ENCODE results near the gene ALG12. TPM values are rescaled to one million over a fixed set of nuclear protein-coding genes. Genes with fewer than 3 reads are reported as not detected.

Gene ALG12
- total RNA-seq, 1 donor: 20.3 TPM

DNA sequence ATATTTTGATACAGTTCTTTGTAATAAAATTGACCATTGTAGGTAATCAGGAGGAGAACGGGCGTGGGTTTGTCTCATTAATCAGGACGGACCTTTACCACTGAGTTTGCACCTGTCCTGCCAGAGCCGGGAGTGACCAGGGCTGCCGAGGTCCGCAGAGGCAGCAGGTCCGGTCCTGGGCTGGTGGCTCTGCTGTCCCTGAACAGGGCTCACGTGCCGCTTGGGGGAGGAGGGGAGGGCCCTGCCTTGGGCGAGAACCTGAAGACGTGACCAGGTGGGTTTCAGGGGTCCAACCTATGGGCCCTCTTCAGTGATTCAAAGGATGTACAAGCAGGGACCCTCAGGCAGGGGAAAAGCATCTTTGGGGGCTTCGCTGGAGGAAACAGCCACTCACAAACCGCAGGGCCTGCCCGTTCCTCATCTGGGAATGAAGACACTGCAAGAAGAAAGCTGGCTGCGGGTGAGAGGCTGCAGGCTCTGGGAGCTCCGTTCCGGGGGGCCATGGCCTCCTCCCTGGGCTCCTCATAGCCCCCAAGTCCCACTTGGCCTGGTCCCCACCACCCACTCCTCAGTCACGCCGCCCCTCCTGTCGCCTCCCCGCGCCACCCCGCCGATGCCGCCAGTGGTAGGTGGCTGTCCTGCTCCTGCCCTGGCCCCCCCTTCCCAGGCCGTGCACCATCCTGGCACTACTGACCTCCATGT lies 9.4 kb upstream of the ALG12 start:
- DNase-seq (ENCODE audit: low read depth): no peak
- no peak overlapping the region for H3K4me3 ChIP-seq (ENCODE audit: low read depth, low read length)
- TF ChIP-seq CTCF (IDR thresholded peaks at IDR 0.05; ENCODE audit: insufficient read depth, low read depth, low read length): no peak

GRCh38 chr22:49926916-49927315 lies 8.7 kb upstream of the ALG12 start:
- H3K4me3 ChIP-seq (ENCODE audit: low read depth, low read length): no peak overlapping the region
- TF ChIP-seq CTCF (IDR thresholded peaks at IDR 0.05; ENCODE audit: insufficient read depth, low read depth, low read length): no peak
- no peak for DNase-seq (ENCODE audit: low read depth)

DNA sequence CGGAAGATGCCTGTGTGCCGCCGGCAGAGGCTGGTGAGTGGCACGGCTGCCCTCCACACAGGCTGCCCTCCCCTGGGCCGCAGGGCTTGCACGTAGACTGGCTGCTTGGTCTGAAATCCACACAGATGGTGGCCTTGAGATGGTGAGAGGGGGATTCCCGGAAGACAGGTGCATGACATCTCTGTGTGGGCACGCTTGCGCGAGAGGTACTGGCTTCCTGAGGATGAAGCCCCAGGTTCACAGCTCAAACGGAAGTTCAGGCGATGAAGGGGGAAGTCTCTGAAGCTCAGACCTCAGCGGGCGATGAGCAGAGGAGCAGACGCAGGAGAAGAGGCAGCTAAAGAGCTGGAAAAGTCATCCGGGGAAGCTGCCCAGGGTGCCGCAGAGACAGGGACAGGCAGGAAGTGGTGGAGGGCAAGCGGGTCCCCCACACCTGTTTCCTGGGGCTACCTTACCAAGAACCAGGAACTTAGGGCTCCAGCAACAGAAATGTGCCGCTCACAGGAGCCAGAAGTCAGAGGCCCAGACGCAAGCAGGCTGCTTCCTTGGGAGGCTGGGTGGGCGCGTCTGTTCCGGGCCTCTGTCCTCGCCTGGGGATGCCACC lies 7.4 kb upstream of the ALG12 start:
- TF ChIP-seq CTCF (IDR thresholded peaks at IDR 0.05; ENCODE audit: insufficient read depth, low read depth, low read length): no peak
- no peak for DNase-seq (ENCODE audit: low read depth)
- no peak overlapping the region for H3K4me3 ChIP-seq (ENCODE audit: low read depth, low read length)

DNA sequence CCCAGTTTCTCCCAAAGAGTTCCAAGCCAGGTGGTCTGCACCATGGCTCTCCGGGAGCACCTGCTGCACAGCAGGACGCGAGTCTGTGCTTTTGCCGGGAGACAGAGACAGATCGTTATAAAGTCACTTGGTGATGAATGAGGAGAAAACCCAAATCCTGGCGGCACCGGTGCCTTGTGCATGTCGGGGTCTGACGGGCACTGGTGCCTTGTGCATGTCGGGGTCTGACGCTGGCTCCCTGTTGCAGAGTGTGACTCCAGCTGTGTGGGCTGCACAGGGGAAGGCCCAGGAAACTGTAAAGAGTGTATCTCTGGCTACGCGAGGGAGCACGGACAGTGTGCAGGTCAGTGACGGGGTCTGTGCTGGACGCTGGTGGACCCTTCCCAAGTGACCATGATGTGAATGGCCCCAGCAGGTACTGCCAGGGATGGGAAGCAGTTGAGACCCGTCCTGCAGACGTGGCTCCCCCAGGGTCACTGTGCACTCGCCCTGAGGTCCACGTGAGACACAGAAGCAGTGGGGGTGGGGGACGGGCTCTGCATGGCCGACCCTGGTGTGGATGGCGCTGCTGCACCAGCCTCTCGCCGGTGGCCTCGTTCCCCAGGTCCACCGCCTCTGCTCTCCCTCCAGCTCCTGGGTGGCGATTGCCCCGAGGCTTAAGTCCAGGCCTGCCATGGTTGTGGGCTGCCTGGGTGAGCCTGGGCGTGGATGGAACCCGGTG lies 6.0 kb upstream of the ALG12 start:
- H3K4me3 ChIP-seq (ENCODE audit: low read depth, low read length): no peak overlapping the region
- no peak for TF ChIP-seq CTCF (IDR thresholded peaks at IDR 0.05; ENCODE audit: insufficient read depth, low read depth, low read length)
- no peak for DNase-seq (ENCODE audit: low read depth)

- peak; percentile 14 for TF ChIP-seq CTCF (IDR thresholded peaks at IDR 0.05; ENCODE audit: insufficient read depth, low read depth, low read length)
- DNase-seq (ENCODE audit: low read depth): no peak
- no peak overlapping the region for H3K4me3 ChIP-seq (ENCODE audit: low read depth, low read length)
Measured at GRCh38 chr22:49923445-49923844, 5.2 kb upstream of the ALG12 start.

DNA sequence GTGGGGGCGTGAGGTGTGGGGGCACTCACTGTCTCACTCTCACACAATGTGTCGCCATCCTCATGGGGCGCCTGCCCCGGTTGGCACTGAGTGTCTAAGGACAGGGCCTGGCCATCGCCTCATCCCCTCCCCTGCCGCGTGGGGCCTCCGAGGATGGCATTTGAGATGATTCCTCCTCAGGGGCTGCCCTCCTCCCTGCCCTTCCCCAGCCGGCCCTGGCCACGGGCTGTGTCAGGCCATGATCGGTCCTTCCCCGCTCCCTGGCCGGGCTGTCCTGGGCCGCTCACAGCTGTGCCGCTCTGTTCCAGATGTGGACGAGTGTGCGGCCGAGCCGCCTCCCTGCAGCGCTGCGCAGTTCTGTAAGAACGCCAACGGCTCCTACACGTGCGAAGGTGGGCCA lies 4.7 kb upstream of the ALG12 start:
- H3K4me3 ChIP-seq (ENCODE audit: low read depth, low read length): no peak overlapping the region
- no peak for DNase-seq (ENCODE audit: low read depth)
- TF ChIP-seq CTCF (IDR thresholded peaks at IDR 0.05; ENCODE audit: insufficient read depth, low read depth, low read length): no peak
